HEK293 (cell line): ENCODE measurements around the gene SLC8A1.

Experiments used
- CTCF ChIA-PET: fragments of 350-600 bp; formaldehyde crosslinking; extraction: SDS; loops from one replicate; lab custom pipeline; 2021; ENCODE audit warnings: antibody characterized with exemption; lab: Yijun Ruan, JAX
- POLR2A ChIA-PET: fragments of 300-600 bp; formaldehyde crosslinking; extraction: SDS; loops from one replicate; lab custom pipeline; 2020; ENCODE audit warnings: antibody characterized with exemption, inconsistent platforms; lab: Yijun Ruan, JAX
- H3K27ac ChIP-seq: fragments of 200-500 bp; sonication (Bioruptor generic); 2 replicates; pipeline ENCODE4 v1.5.1; 2014; ENCODE audit warnings: low read depth, low read length, control low read depth, inconsistent platforms; ENCODE audit errors: extremely low read depth
- H3K36me3 ChIP-seq, 2 experiments: fragments of 200-500 bp in 1 of 2; sonication (Bioruptor generic) in 1 of 2; 1 replicate in 1 of 2; 2 replicates in 1 of 2; pipeline ENCODE4 v1.5.1; 2014 to 2017; ENCODE audit warnings: inconsistent platforms in 2 of 2, low read length in 2 of 2; ENCODE audit not compliant: control insufficient read depth in 2 of 2, insufficient read depth in 1 of 2
- H3K4me1 ChIP-seq: fragments of 200-500 bp; sonication (Bioruptor generic); 2 replicates; pipeline ENCODE4 v1.5.1; 2014; ENCODE audit warnings: mild to moderate bottlenecking, low read length, inconsistent platforms; ENCODE audit not compliant: control insufficient read depth, insufficient read depth
- H3K4me3 ChIP-seq: 2 replicates; pipeline ENCODE4 v1.5.1; 2011; ENCODE audit warnings: low read depth, mild to moderate bottlenecking, control low read depth, low read length, moderate library complexity
- H3K9me3 ChIP-seq: fragments of 200-500 bp; sonication (Bioruptor generic); 2 replicates; pipeline ENCODE4 v1.5.1; 2014; ENCODE audit warnings: low read depth, low read length, inconsistent platforms; ENCODE audit not compliant: control insufficient read depth, insufficient read depth
- BCL11B ChIP-seq: fragments of 450-650 bp; formaldehyde crosslinking; IDR thresholded peaks from 2 replicates; pipeline ENCODE4 v1.5.1; 2016; ENCODE audit warnings: low read depth, missing biosample characterization, missing genetic modification characterization
- ELK4 ChIP-seq: IDR thresholded peaks from 2 replicates; pipeline ENCODE4 v1.6.1; 2011; ENCODE audit warnings: mild to moderate bottlenecking, low read depth, low read length, borderline replicate concordance
- GFI1B ChIP-seq: fragments of 450-650 bp; formaldehyde crosslinking; IDR thresholded peaks from 2 replicates; pipeline ENCODE4 v1.5.1; 2016; ENCODE audit warnings: missing biosample characterization, missing genetic modification characterization
- HIC1 ChIP-seq: fragments of 450-650 bp; formaldehyde crosslinking; IDR thresholded peaks from 2 replicates; pipeline ENCODE4 v1.5.1; 2016; ENCODE audit warnings: missing biosample characterization, missing genetic modification characterization
- MZF1 ChIP-seq: fragments of 450-650 bp; formaldehyde crosslinking; IDR thresholded peaks from 2 replicates; pipeline ENCODE4 v1.5.1; 2017; ENCODE audit warnings: missing biosample characterization, missing genetic modification characterization, borderline replicate concordance
- PRDM2 ChIP-seq: fragments of 450-650 bp; formaldehyde crosslinking; IDR thresholded peaks from 2 replicates; pipeline ENCODE4 v1.5.1; 2016; ENCODE audit warnings: missing biosample characterization, missing genetic modification characterization, borderline replicate concordance
- RBAK ChIP-seq: fragments of 450-650 bp; formaldehyde crosslinking; IDR thresholded peaks from 2 replicates; pipeline ENCODE4 v1.5.1; 2016; ENCODE audit warnings: missing biosample characterization, missing genetic modification characterization
- ZBTB1 ChIP-seq: fragments of 450-650 bp; formaldehyde crosslinking; IDR thresholded peaks from 2 replicates; pipeline ENCODE4 v1.5.1; 2016; ENCODE audit warnings: missing biosample characterization, missing genetic modification characterization
- ZBTB11 ChIP-seq: fragments of 450-650 bp; formaldehyde crosslinking; conservative IDR thresholded peaks from 2 replicates; pipeline ENCODE4 v1.5.1; 2016; ENCODE audit warnings: low read depth, missing biosample characterization, missing genetic modification characterization
- ZBTB44 ChIP-seq: fragments of 450-650 bp; IDR thresholded peaks from 2 replicates; pipeline ENCODE4 v1.5.1; 2018; ENCODE audit warnings: missing biosample characterization, mild to moderate bottlenecking, missing genetic modification characterization
- ZFP41 ChIP-seq: fragments of 450-650 bp; formaldehyde crosslinking; IDR thresholded peaks from 2 replicates; pipeline ENCODE4 v1.5.1; 2016; ENCODE audit warnings: missing biosample characterization, missing genetic modification characterization, borderline replicate concordance
- ZNF114 ChIP-seq: fragments of 450-650 bp; formaldehyde crosslinking; IDR thresholded peaks from 2 replicates; pipeline ENCODE4 v1.5.0; 2017; ENCODE audit warnings: missing biosample characterization, missing genetic modification characterization
- ZNF132 ChIP-seq: fragments of 450-650 bp; formaldehyde crosslinking; IDR thresholded peaks from 2 replicates; pipeline ENCODE4 v1.5.1; 2017; ENCODE audit warnings: missing biosample characterization, missing genetic modification characterization, borderline replicate concordance
- ZNF184 ChIP-seq: fragments of 450-650 bp; IDR thresholded peaks from 2 replicates; pipeline ENCODE4 v1.5.1; 2018; ENCODE audit warnings: missing biosample characterization, mild to moderate bottlenecking, missing genetic modification characterization
- ZNF214 ChIP-seq: fragments of 450-650 bp; formaldehyde crosslinking; IDR thresholded peaks from 2 replicates; pipeline ENCODE4 v1.5.1; 2017; ENCODE audit warnings: missing biosample characterization, mild to moderate bottlenecking, missing genetic modification characterization, borderline replicate concordance
- ZNF223 ChIP-seq: fragments of 450-650 bp; formaldehyde crosslinking; IDR thresholded peaks from 2 replicates; pipeline ENCODE4 v1.5.1; 2016; ENCODE audit warnings: missing biosample characterization, missing genetic modification characterization
- ZNF510 ChIP-seq: fragments of 450-650 bp; formaldehyde crosslinking; IDR thresholded peaks from 2 replicates; pipeline ENCODE4 v1.5.1; 2018; ENCODE audit warnings: mild to moderate bottlenecking, missing genetic modification characterization, missing biosample characterization; ENCODE audit not compliant: insufficient replicate concordance
- ZNF549 ChIP-seq: fragments of 450-650 bp; IDR thresholded peaks from 2 replicates; pipeline ENCODE4 v1.5.1; 2018; ENCODE audit warnings: missing biosample characterization, missing genetic modification characterization, mild to moderate bottlenecking, inconsistent platforms, moderate library complexity
- ZNF558 ChIP-seq: fragments of 450-650 bp; formaldehyde crosslinking; IDR thresholded peaks from 2 replicates; pipeline ENCODE4 v1.5.1; 2016; ENCODE audit warnings: missing biosample characterization, missing genetic modification characterization
- ZNF571 ChIP-seq: fragments of 450-650 bp; formaldehyde crosslinking; IDR thresholded peaks from 2 replicates; pipeline ENCODE4 v1.5.0; 2017; ENCODE audit warnings: missing biosample characterization, missing genetic modification characterization
- ZNF621 ChIP-seq: fragments of 450-650 bp; formaldehyde crosslinking; IDR thresholded peaks from 2 replicates; pipeline ENCODE4 v1.5.1; 2017; ENCODE audit warnings: missing biosample characterization, missing genetic modification characterization

SLC8A1 gene

GRCh38 chr2:40201425-40201824 lies 250.5 kb downstream of the SLC8A1 start:
- ChIA-PET POLR2A (no interaction called here), CTCF (no interaction called here)
- H3K9me3 ChIP-seq: no peaks in the 10 kb centered on the region
- H3K4me1 ChIP-seq: no peaks in the 10 kb centered on the region
- no peak overlapping the region for H3K27ac ChIP-seq
- no peaks in the 10 kb centered on the region for H3K36me3 ChIP-seq
- no peak overlapping the region for H3K4me3 ChIP-seq
- no peak for TF ChIP-seq BCL11B (tag by site-specific recombination)
- no peak for TF ChIP-seq ZNF558
- no peak for TF ChIP-seq ZNF184 (tag by site-specific recombination)
- TF ChIP-seq ZBTB11 (tag by site-specific recombination): no peak
- no peak for TF ChIP-seq RBAK
- no peak for TF ChIP-seq ZNF571 (tag by site-specific recombination)
- no peak for TF ChIP-seq ZNF621 (tag by site-specific recombination)
- no peak for TF ChIP-seq HIC1 (tag by site-specific recombination)
- no peak for TF ChIP-seq GFI1B (tag by site-specific recombination)
- no peak for TF ChIP-seq ZNF214 (tag by site-specific recombination)
- TF ChIP-seq ZBTB44 (tag by site-specific recombination): no peak
- no peak for TF ChIP-seq ZNF114
- TF ChIP-seq ZFP41 (tag by site-specific recombination): no peak
- TF ChIP-seq MZF1 (tag by site-specific recombination): no peak
- TF ChIP-seq ZNF223 (tag by site-specific recombination): no peak
- TF ChIP-seq ZNF549 (tag by site-specific recombination): no peak
- TF ChIP-seq ZBTB1 (tag by site-specific recombination): no peak
- TF ChIP-seq ELK4: no peak

GRCh38 chr2:40200366-40200915 lies 251.4 kb downstream of the SLC8A1 start:
- Histone ChIP-seq H3K4me1 (no peaks in the 10 kb centered on the region), H3K36me3 (no peaks in the 10 kb centered on the region), H3K4me3 (no peak overlapping the region), H3K27ac (no peak overlapping the region), H3K9me3 (no peaks in the 10 kb centered on the region)
- ChIA-PET POLR2A (no interaction called here), CTCF (interaction anchor here (0.6 kb wide), 1 partner anchor 13 kb away, joined by 3 read pairs; no protein-coding TSS in a partner anchor)
- TF ChIP-seq PRDM2 (tag by site-specific recombination): no peak
- TF ChIP-seq ZNF132 (tag by site-specific recombination): no peak
- TF ChIP-seq ZNF510 (tag by site-specific recombination): no peak
